Stimulated activated CD4-positive, alpha-beta T cell treated with anti-CD3 and anti-CD28 coated beads, TNF-alpha, amount 100 ng/mL, for 48 hours (primary cell): ENCODE measurements around the gene MAN1A1.

Experiments
- DNase-seq, 3 donors: peaks; one replicate each; pipeline ENCODE4 v3.0.0-alpha.2; 2020; ENCODE audit warnings: low read depth in 3 of 3

MAN1A1 gene

GRCh38 chr6:119234457-119234856 is 115.1 kb downstream of the MAN1A1 start:
- DNase-seq, result no peak

- no peak for DNase-seq
Measured at GRCh38 chr6:119233312-119233984, 116.1 kb downstream of the MAN1A1 start.

GRCh38 chr6:119231394-119231793 is 118.2 kb downstream of the MAN1A1 start:
- no peak for DNase-seq

- DNase-seq, result no peak
Measured at GRCh38 chr6:119230160-119230559, 119.4 kb downstream of the MAN1A1 start.

- DNase-seq, result no peak
Measured at GRCh38 chr6:119227377-119227776, 122.2 kb downstream of the MAN1A1 start.

- DNase-seq, result no peak
Measured at GRCh38 chr6:119226089-119226488, 123.5 kb downstream of the MAN1A1 start.

GRCh38 chr6:119224095-119224701 is 125.4 kb downstream of the MAN1A1 start:
- no peak for DNase-seq

- no peak for DNase-seq
Measured at GRCh38 chr6:119220452-119220851, 129.1 kb downstream of the MAN1A1 start.

GRCh38 chr6:119218548-119218947 is 131.0 kb downstream of the MAN1A1 start:
- DNase-seq, result no peak

GRCh38 chr6:119215885-119216590 is 133.5 kb downstream of the MAN1A1 start:
- no peak for DNase-seq

GRCh38 chr6:119215309-119215708 is 134.3 kb downstream of the MAN1A1 start:
- DNase-seq, result no peak

GRCh38 chr6:119210596-119210995 is 139.0 kb downstream of the MAN1A1 start:
- no peak for DNase-seq

- DNase-seq, result no peak
Measured at GRCh38 chr6:119209452-119210205, 139.9 kb downstream of the MAN1A1 start.

GRCh38 chr6:119207971-119208725 is 141.4 kb downstream of the MAN1A1 start:
- no peak for DNase-seq

GRCh38 chr6:119207327-119207726 is 142.2 kb downstream of the MAN1A1 start:
- DNase-seq, result no peak

GRCh38 chr6:119205911-119206618 is 143.5 kb downstream of the MAN1A1 start:
- no peak for DNase-seq

- DNase-seq, result no peak
Measured at GRCh38 chr6:119204719-119205118, 144.8 kb downstream of the MAN1A1 start.

- no peak for DNase-seq
Measured at GRCh38 chr6:119201480-119201879, 148.1 kb downstream of the MAN1A1 start.

- no peak for DNase-seq
Measured at GRCh38 chr6:119200512-119201175, 148.9 kb downstream of the MAN1A1 start.

GRCh38 chr6:119197271-119197670 is 152.3 kb downstream of the MAN1A1 start:
- no peak for DNase-seq
